ENCODE data around the gene HDAC9.

HDAC9 gene

GRCh38 chr7:18798088-18798906 is 302.7 kb downstream of the HDAC9 start:
- DNase-seq: no peak

- DNase-seq: no peak
These were observed 304.4 kb downstream of the HDAC9 start for GRCh38 chr7:18799899-18800298.

- DNase-seq: no peak
These were observed 308.4 kb downstream of the HDAC9 start for GRCh38 chr7:18803923-18804322.

DNA sequence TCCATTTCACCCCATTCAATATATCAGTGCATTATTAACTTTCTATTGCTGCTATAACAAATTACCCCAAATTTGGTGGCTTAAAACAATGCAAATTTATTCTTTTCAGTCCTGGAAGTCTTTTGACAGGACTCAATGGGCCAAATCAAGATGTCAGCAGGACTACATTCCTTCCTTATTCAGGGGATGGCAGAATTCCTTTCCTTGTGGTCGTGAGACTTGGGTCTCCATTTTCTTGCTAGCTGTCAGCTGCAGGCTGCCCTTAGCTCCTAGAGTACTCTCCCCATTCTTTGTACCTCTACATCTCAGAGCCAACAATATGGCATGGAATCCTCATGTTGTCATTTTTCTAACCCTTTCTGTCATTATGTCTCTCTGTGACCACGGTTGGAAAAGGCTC is 310.6 kb downstream of the HDAC9 start:
- DNase-seq: no peak

DNA sequence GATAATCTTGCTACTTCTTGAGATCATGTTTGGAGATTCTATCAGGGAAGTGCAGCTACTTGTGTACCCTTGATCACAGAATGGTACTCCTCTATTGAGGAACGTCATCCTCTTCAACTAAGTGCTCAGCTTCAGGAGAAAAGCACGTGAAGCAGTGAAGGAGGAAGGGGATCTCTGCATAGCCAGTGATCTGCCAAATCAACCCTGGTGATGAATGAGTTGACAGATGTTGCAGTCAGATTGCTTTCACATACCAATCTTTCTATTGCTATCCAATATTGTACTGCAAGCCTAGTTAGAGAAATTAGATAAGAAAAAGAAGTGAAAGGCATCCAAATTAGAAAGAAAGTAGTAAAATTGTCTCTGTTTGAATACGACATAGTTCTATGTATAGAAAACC is 312.5 kb downstream of the HDAC9 start:
- DNase-seq: no peak

DNA sequence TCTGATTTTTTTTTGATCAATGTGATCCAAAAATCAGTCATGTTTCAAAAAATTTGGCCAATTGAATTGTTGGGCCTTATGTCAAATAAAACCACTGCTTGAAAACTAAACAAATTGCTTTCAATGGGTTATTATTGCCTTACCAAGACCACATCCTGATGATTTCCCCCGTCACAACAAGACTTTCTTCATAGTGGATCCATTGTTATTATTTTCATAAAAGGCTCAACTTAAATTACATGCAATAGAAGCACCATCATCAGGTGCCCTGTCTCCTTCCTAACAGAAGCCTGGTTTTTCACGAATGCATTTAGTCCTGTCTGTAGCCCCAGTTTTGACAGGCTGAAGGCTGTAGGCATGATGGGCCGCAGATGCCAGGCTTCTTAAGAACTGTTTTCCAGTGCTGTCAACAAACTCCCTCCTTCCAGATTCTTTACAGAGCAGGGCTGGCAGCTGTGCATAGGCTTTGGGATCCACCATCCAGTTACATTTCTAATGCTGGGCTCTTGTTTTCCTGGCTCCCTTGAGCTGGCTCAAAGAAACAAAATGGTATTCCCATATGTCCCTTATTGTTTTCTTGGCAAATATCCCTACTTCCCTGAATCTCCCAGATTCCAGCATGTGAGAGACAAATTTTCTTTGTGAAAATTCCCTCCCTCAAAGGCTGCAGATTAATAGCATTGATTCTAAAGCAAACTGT is 319.9 kb downstream of the HDAC9 start:
- no peak for DNase-seq

DNA sequence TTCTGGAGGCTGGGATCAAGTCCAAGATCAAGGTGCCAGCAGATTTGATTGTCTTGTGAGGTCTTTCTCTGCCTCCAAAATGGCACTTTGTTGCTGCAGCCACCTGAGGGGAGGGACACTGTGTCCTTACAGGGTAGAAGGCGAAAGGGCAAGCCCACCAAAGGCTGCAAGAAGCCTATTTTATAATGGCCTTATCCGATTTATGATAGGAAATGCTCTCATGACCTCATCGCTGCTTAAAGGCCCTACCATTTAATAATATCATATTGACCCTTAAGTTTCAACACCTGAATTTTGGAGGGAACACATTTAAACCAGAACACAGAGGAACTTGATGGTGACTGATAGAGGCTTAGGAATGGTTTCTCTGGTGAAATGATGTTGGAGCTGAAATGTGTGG is 325.4 kb downstream of the HDAC9 start:
- DNase-seq: no peak

GRCh38 chr7:18821554-18821953 is 326.0 kb downstream of the HDAC9 start:
- no peak for DNase-seq

DNA sequence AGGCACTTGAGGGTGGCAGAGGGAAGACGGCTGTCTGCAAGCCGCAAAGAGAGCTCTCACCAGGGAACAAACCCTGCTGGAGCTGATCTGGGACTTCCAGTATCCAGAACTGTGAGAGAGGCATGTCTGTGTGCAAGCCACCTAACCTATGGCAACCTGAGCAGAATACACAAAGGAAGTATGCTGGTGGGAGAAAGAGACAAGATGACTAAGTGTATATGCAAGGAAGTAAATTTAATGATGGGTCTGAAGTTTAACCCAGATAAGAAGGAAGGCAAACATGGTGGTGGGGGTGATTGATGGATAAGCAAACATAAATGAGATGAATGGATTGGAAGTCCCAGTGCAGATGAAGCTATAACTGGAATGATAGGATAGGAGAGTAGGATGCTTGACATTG is 328.6 kb downstream of the HDAC9 start:
- DNase-seq: no peak

DNA sequence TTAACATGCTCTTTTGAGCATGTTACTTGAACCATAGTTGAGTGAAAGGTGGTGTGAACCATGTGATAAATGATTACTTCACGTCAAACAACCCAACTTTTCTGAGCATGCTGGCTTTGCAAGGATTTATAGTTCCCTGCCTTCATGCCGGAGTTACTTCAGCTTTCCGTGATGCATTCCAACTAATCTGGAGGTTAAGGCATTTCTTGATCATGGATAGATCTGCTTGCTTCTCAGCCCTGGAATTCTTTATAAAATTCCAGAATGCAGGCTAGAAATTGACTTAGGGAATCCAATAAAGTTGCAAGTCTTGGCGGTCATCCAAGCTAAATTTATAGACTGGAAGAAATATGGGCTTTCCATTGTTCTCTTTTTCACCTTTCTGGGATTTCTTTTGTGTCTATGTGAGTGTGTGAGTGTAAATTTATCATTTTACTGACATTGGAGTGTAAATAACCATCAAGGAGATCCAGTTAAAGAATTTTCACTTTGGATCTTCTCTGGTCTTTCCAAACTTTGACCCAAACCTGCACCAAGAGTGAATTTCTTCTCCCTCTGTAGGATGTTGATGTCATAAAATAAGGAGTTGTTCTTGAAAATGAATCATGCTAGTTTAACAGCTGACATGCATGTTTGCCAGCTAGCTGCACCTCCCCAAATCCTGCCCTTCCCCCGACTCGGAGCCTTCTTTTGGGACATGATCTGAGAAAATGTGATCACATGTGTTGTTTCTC is 332.9 kb downstream of the HDAC9 start:
- DNase-seq: no peak

DNA sequence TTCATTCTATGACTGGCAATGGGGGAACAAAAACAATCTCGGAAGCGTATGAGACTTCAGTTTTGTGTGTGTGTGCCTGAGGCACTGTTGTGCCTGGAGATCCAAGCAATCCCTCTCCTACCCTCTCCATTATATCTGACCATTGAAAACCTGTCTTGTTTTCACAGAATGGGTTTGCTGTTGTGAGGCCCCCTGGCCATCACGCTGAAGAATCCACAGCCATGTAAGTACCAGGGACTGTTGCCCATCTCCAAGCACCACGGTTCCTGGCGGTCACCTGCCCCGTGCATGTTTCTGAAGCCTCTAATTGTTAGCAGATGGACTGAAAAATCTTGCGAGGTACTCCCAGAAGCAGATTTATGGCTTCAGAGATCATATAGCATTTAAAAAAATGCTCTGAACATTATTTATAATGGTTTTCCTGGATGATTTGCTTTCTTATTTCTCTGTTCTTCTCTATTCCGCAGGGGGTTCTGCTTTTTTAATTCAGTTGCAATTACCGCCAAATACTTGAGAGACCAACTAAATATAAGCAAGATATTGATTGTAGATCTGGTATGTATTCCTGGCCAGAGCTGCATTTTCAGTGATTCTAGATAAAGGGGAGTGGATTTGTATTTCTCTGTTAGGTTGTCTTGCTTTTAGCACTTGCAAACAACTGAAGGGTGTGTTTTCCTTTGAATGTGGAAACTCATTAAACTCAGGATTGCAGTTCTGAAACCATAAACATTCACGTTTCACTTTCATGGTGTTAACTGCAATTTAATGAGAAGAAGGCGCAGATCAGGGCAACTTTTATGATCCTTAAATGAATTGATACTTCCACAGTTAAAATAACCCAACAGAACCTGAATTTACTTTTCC is 333.7 kb downstream of the HDAC9 start:
- DNase-seq: no peak

DNA sequence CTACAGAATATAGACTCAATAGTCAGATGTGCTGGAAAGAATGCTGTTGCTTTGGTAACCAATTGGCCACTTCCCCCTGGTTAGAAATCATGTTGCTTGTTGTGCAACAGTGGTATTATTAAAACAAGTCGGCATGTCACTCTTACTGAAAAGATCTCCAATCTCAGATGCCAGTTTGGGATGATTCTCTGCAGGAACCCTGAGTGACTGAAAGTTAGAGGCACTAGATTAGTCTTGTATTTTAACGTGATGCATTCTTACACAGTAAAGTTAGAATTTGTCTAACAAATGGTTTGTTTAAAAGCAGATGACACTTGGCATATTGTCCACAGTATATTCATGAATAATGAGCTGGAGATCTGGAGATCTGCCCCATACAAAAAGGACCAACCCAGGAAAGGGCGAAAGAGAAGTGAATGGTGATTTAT is 334.3 kb downstream of the HDAC9 start:
- no peak for DNase-seq

DNA sequence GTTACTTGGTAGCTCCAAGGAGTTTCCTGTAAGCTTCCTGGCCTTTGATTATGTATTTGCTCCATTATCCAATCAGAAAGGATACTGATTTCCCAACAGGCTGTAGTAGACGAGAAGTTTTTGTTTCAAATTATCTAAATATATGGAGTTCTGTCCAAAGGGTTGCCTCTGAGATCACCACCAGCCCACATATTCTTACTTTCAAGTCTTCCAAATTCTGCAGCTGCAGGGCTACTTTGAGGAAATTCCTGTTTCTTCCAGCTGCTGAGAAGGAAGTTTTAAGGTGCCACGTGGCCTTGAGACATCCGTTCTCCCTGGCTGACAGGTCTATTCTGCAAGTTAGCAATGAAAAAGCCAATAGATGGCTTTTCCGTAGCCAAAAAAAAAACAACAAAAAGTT is 335.9 kb downstream of the HDAC9 start:
- no peak for DNase-seq

DNA sequence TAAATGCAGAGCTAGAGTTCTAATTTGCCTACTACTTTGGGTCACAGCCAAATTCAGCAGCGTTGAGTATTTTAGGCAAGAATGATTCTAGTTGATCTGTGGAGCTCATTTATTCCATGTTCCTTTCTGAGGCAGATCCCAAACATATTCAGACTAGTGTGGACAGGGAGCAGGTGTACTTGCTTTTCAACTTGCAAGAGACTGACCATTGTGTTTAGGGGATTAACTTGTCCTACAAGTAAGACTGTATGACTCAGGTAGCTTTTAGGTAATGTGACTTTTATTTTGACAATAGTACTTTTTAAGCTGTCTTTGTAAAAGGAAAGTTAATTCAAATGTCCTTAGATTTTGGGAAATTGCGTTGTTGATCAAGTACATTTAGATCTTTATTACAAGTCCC is 336.4 kb downstream of the HDAC9 start:
- no peak for DNase-seq

- DNase-seq: no peak
These were observed 339.0 kb downstream of the HDAC9 start for GRCh38 chr7:18834577-18834976.

DNA sequence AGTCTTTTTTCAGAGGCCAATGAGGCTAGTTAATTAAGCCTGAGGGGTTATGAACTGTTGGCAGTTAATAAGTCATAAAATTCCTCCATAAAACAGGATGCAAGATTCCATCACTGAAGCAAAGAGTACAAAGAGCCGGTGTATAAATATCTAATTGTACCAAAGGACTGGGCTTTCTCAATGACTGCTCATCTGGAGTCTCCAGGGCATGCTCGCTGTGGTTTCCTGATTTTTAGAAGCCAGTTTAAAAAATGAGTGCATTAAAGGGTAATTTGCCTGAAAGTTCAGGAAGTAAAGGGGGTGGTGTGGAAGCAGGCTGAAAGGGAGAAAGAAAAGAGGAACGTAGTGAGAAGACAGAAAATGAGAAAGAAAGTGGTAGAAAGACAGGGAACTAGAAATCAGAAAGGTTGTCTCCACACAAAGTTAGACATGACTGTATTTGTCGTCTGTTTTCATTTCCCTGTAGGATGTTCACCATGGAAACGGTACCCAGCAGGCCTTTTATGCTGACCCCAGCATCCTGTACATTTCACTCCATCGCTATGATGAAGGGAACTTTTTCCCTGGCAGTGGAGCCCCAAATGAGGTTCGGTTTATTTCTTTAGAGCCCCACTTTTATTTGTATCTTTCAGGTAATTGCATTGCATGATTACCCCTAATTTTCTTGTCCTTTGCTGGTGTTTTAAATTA is 339.6 kb downstream of the HDAC9 start:
- DNase-seq: no peak

- no peak for DNase-seq
These were observed 348.4 kb downstream of the HDAC9 start for GRCh38 chr7:18843979-18844378.

DNA sequence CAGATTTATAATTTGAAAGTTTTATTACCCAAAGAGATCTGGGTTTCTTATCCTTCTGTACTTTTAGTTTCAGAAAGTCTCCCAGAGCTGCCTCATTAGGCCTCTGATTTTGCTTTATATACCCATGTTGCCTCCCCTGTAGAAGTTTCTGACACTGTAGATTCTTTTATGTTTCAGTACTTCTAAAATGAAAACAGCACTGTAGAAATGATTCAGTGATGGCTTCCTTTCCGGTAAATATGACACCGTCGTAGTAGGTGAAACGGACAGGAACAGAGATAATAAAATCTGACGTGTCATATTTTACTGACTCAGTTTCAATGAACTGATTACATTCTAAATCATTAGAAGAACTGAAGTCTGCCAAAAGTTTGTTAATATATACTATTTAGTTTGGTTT is 349.2 kb downstream of the HDAC9 start:
- no peak for DNase-seq

GRCh38 chr7:18845700-18846099 is 350.2 kb downstream of the HDAC9 start:
- DNase-seq: no peak

GRCh38 chr7:18846765-18847215 is 351.2 kb downstream of the HDAC9 start:
- DNase-seq: no peak

GRCh38 chr7:18849130-18849529 is 353.6 kb downstream of the HDAC9 start:
- no peak for DNase-seq

- no peak for DNase-seq
These were observed 360.2 kb downstream of the HDAC9 start for GRCh38 chr7:18855796-18856195.
